SU-DHL-6 (cell line): ENCODE results near the gene PRELP.
A peak's percentile ranks its signal among the peaks of the same experiment; 100 is the strongest.
"Not testable (repeated sequence)": the region's sequence is repeated elsewhere in the genome, so short reads cannot be mapped to it uniquely, and the experiment has no call there.

Experiments
- H2AFZ ChIP-seq: fragments of 200-600 bp; sonication (generic); 2 replicates; pipeline ENCODE4 v1.6.1; 2014; ENCODE audit warnings: low read depth, mild to moderate bottlenecking, moderate library complexity, mixed read lengths, antibody characterized with exemption, low read length; ENCODE audit not compliant: severe bottlenecking
- H3F3A ChIP-seq: fragments of 200-600 bp; shearing (Covaris generic); 2 replicates; pipeline ENCODE4 v1.6.0; 2016; ENCODE audit warnings: antibody characterized with exemption, mild to moderate bottlenecking; ENCODE audit not compliant: insufficient read depth
- H3K27ac ChIP-seq: fragments of 200-600 bp; sonication (generic); 2 replicates; pipeline ENCODE4 v1.5.1; 2016; ENCODE audit warnings: low read depth, mild to moderate bottlenecking, low read length, moderate library complexity, mixed read lengths
- H3K27me3 ChIP-seq: fragments of 200-600 bp; sonication (generic), shearing (Covaris generic); 2 replicates; pipeline ENCODE4 v1.6.0; 2014; ENCODE audit warnings: mild to moderate bottlenecking, low read length
- H3K36me3 ChIP-seq: fragments of 200-600 bp; sonication (generic); 2 replicates; pipeline ENCODE4 v1.6.1; 2014; ENCODE audit warnings: mild to moderate bottlenecking, low read length, mixed read lengths
- H3K4me2 ChIP-seq: fragments of 300-600, 200-600 bp; shearing (Covaris generic), sonication (generic); 2 replicates; pipeline ENCODE4 v1.6.0; 2014; ENCODE audit warnings: low read length, low read depth, mild to moderate bottlenecking; ENCODE audit not compliant: poor library complexity, severe bottlenecking
- H3K4me3 ChIP-seq: fragments of 200-600 bp; sonication (generic); 2 replicates; pipeline ENCODE4 v1.5.1; 2014; ENCODE audit warnings: antibody characterized with exemption, low read length, mild to moderate bottlenecking, mixed read lengths; ENCODE audit not compliant: insufficient read depth, poor library complexity, severe bottlenecking
- H3K79me2 ChIP-seq: fragments of 200-600 bp; sonication (generic); 2 replicates; pipeline ENCODE4 v1.6.1; 2014; ENCODE audit warnings: mild to moderate bottlenecking, low read length, moderate library complexity; ENCODE audit not compliant: insufficient read depth
- H3K9ac ChIP-seq: fragments of 200-600 bp; sonication (generic); 2 replicates; pipeline ENCODE4 v1.7.0; 2014; ENCODE audit warnings: mild to moderate bottlenecking, low read length
- H3K9me2 ChIP-seq: fragments of 200-600 bp; sonication (generic); replicated peaks from 2 replicates; pipeline ENCODE4 v1.6.1; 2014; ENCODE audit warnings: low read length; ENCODE audit not compliant: insufficient read depth
- H3K9me3 ChIP-seq: fragments of 200-600 bp; sonication (generic); 2 replicates; pipeline ENCODE4 v1.6.1; 2014; ENCODE audit warnings: low read length, mixed read lengths; ENCODE audit not compliant: insufficient read depth
- H4K20me1 ChIP-seq: fragments of 200-600 bp; sonication (generic); 2 replicates; pipeline ENCODE4 v1.6.1; 2014; ENCODE audit warnings: low read depth, mild to moderate bottlenecking, antibody characterized with exemption, low read length, moderate library complexity, mixed read lengths
- CTCF ChIP-seq: fragments of 200-600 bp; sonication (generic); IDR thresholded peaks from one replicate; pipeline ENCODE4 v1.5.1; 2017; ENCODE audit warnings: antibody characterized with exemption, mild to moderate bottlenecking, low read length, moderate library complexity; ENCODE audit not compliant: insufficient read depth, poor library complexity, severe bottlenecking
- EZH2phosphoT487 ChIP-seq: fragments of 200-600 bp; sonication (generic), shearing (Covaris generic); conservative IDR thresholded peaks from 2 replicates; pipeline ENCODE4 v1.6.1; 2018; ENCODE audit warnings: mild to moderate bottlenecking, antibody characterized with exemption, low read length, moderate library complexity, mixed read lengths

PRELP gene

DNA sequence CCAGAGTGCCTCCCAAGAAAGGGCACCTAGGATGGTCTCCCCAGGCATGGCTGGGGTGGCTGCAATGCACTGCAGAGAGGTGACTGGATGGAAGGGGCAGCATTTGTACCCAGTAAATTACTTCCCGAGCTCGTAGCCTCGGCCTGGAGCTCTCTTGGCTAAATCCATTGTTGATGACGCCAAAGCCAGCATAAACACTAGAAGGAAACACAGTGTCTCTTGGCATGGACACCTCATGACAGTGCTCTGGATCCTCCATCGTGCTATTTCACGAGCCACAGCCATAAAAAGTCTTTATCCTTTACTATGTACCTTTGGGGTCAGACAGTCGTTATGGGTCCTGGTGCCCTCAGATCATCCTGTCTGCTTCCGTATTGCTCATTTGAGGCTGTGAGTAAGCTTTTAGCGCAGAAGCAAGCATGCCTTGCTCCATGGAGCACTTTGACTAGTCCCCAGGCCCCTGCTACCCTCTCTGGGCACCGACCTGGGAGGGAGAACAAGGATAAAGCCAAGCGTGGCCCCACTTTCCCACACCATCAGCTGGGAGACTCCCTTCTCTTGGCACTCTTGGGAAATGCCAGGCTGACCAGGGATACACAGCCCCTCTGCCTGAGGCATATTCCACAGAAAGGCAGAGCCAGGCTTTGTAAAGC, 10.3 kb upstream of the PRELP start:
- Histone ChIP-seq H3K9ac (no peak overlapping the region), H3K79me2 (no peaks in the 10 kb centered on the region), H3K4me3 (no peak overlapping the region), H3K9me2 (no peaks in the 10 kb centered on the region), H3K36me3 (no peaks in the 10 kb centered on the region), H3F3A (peaks cover 18% of the 10 kb centered on the region), H3K27me3 (no peaks in the 10 kb centered on the region), H2AFZ (no peak overlapping the region), H3K4me2 (no peak overlapping the region), H3K27ac (no peak overlapping the region), H4K20me1 (no peaks in the 10 kb centered on the region), H3K9me3 (no peaks in the 10 kb centered on the region)
- TF ChIP-seq EZH2phosphoT487, result no peak
- TF ChIP-seq CTCF, result no peak

DNA sequence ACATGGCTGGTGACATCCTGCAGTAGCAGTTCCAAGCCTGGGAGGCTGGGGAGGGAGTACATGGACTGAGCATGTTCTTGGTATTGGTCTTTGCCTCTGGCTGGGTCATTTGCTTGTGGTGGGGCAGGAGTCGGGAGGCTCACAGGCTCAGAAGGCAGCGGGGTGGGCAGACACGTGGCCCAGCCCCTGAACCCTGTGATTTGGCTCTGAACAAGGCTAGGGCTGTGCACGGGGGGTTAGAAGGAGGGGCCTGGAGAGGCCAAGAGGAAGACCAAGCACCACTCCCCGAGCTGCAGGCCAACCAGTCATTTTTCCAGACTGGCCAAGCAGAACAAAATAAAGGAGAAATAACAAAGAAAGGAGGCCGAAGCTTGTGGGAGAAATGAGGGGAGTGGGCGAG, 9.7 kb upstream of the PRELP start:
- Histone ChIP-seq H3K9me2 (no peaks in the 10 kb centered on the region), H3K9ac (no peak overlapping the region), H3K4me3 (no peak overlapping the region), H3K79me2 (no peaks in the 10 kb centered on the region), H3K4me2 (no peak overlapping the region), H3F3A (peaks cover 11% of the 10 kb centered on the region), H3K9me3 (no peaks in the 10 kb centered on the region), H2AFZ (no peak overlapping the region), H3K27ac (peak overlapping the region; percentile 16; the same call in 1 of the 2 replicates), H4K20me1 (no peaks in the 10 kb centered on the region), H3K27me3 (no peaks in the 10 kb centered on the region), H3K36me3 (no peaks in the 10 kb centered on the region)
- TF ChIP-seq EZH2phosphoT487, result no peak
- TF ChIP-seq CTCF, result no peak

GRCh38 chr1:203466906-203467549, 8.6 kb upstream of the PRELP start:
- H3K4me2 ChIP-seq, H3K9me2 ChIP-seq, H3F3A ChIP-seq, H3K27me3 ChIP-seq, H4K20me1 ChIP-seq, H3K9me3 ChIP-seq, H3K36me3 ChIP-seq, H3K79me2 ChIP-seq, H2AFZ ChIP-seq, H3K9ac ChIP-seq, H3K4me3 ChIP-seq, H3K27ac ChIP-seq: not testable (repeated sequence)

DNA sequence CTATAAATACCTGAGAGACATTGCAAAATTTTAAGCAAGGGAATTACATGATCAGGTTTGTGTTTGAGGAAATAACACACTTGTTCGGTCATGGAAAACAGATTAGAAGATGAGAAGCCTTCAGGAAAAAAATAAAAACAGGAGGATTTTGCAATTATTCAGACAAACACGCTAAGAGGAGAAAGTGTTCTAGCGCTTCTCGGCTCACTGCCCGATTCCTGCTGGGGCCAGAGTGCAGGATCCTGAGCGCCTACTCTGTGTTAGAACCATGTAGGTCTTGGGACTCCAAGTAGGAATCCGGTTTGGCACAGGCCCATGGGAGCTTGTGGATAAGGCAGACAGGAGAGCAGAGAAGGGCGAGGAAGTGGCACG, 8.1 kb upstream of the PRELP start:
- Histone ChIP-seq H3K27ac (no peak overlapping the region), H2AFZ (no peak overlapping the region), H3K9me2 (no peaks in the 10 kb centered on the region), H3K4me3 (no peak overlapping the region), H4K20me1 (no peaks in the 10 kb centered on the region), H3K9ac (no peak overlapping the region), H3K4me2 (no peak overlapping the region), H3K36me3 (no peaks in the 10 kb centered on the region), H3K9me3 (no peaks in the 10 kb centered on the region), H3F3A (peaks cover 4% of the 10 kb centered on the region; the same call in 1 of the 2 replicates), H3K79me2 (no peaks in the 10 kb centered on the region), H3K27me3 (no peaks in the 10 kb centered on the region)
- no peak for TF ChIP-seq CTCF
- TF ChIP-seq EZH2phosphoT487, result no peak
